Muscle of back (tissue), 10 donors: Measurements from ENCODE around the gene DCAF8L2. TPM values are rescaled to one million over a fixed set of nuclear protein-coding genes. Genes with fewer than 3 reads are reported as not detected.

Experiments used
- polyA plus RNA-seq, 10 donors: library from polyadenylated mRNA; unstranded; fragments of 120-200 nt; gene quantifications; one replicate each; pipeline ENCODE4 v1.2.1, GENCODE V29; 2013; ENCODE audit not compliant: insufficient read length in 10 of 10

The DCAF8L2 gene
- polyA plus RNA-seq, 10 donors, result not detected

Other genes with a start within 250 kb of the DCAF8L2 start
- not detected for gene PPP4R3C, start 127.0 kb upstream of the DCAF8L2 start, polyA plus RNA-seq
- not detected for gene MAGEB10, start 217.6 kb downstream of the DCAF8L2 start, polyA plus RNA-seq